Adrenal gland (tissue), 12 donors: Measurements from ENCODE around the gene ALDH1A3. TPM values are rescaled to one million over a fixed set of nuclear protein-coding genes. Genes with fewer than 3 reads are reported as not detected.

Experiments
- DNase-seq, 7 donors: peaks; one replicate each; pipeline ENCODE4 v3.0.0-alpha.2; 2019 to 2020
- H3K27ac ChIP-seq, 5 donors: fragments of 200-600 bp; sonication (generic) in 4 of 5; 1 replicate in 3 of 5; 2 replicates in 2 of 5; pipeline versions ENCODE4 v1.5.1 to v1.8.0; 2016 to 2020; ENCODE audit warnings: mild to moderate bottlenecking in 1 of 5
- H3K27me3 ChIP-seq: fragments of 200-600 bp; 2 replicates; pipeline ENCODE4 v1.8.0; 2021
- H3K36me3 ChIP-seq, 2 donors: fragments of 200-600 bp; replicated peaks in 1 of 2; 1 replicate in 1 of 2; 2 replicates in 1 of 2; pipeline versions ENCODE4 v1.5.1 to v1.8.0; 2018 to 2022
- H3K4me1 ChIP-seq, 2 donors: fragments of 200-600 bp; replicated peaks in 1 of 2; 1 replicate in 1 of 2; 2 replicates in 1 of 2; pipeline versions ENCODE4 v1.5.1 to v1.8.0; 2018 to 2021
- H3K4me3 ChIP-seq, 4 donors: fragments of 200-600 bp; sonication (generic) in 3 of 4; one replicate each; pipeline ENCODE4 v1.5.1; 2016 to 2018
- H3K9me3 ChIP-seq, 3 donors: fragments of 200-600 bp; sonication (generic) in 1 of 3; replicated peaks in 1 of 3; 1 replicate in 2 of 3; 2 replicates in 1 of 3; pipeline versions ENCODE4 v1.5.1 to v1.8.0; 2016 to 2021
- POLR2A ChIP-seq, 2 donors: fragments of 450-650 bp; IDR thresholded peaks; one replicate each; pipeline ENCODE4 v1.6.1; 2017; ENCODE audit warnings: antibody characterized with exemption in 2 of 2, mild to moderate bottlenecking in 2 of 2, moderate library complexity in 1 of 2
- WGBS, 4 donors: extraction: QIAGEN DNeasy Blood & Tissue Kit in 2 of 4; methylation state at CpG; one replicate each; pipeline versions ENCODE4 v1.1.5 to v1.1.7; 2013 to 2017; 5-methylcytosine and 5-hydroxymethylcytosine counted together
- intact Hi-C, 2 donors: fragments of 100-400 bp; cut with DNase I; formaldehyde crosslinking; loops; one replicate each; pipeline versions ENCODE4 v1.14.1 to v1.15.0; 2022 to 2023
- polyA plus RNA-seq, 3 donors: library from polyadenylated mRNA; stranded (reverse); fragments of 200-250 nt in 2 of 3; fragments of 350-450 nt in 1 of 3; fragmentation: Illumina TruSeq in 1 of 3; extraction: RNeasy Lipid Tissue Mini Kit (QIAGEN cat#74804) in 1 of 3; gene quantifications; one replicate each; pipeline ENCODE4 v1.2.3, GENCODE V29; 2013 to 2014
- total RNA-seq, 9 donors: library from RNA; depleted of rRNA in 4 of 9; stranded (reverse); fragments of >200 nt in 4 of 9; fragments of 120-200 nt in 1 of 9; fragmentation: NEBNext Ultra II Directional in 1 of 9; extraction: Animal tissue kit (Norgen Biotek cat#: 25700) in 1 of 9; gene quantifications; one replicate each; pipeline versions ENCODE4 v1.1.0 to v1.2.4, GENCODE V29; 2013 to 2023
- TF ChIP-seq, protein P1 (sequence below), 6 experiments: fragments of 450-650 bp in 4 of 6; fragments of 200-600 bp in 2 of 6; sonication (generic) in 1 of 6; IDR thresholded peaks; 1 replicate in 5 of 6; 2 replicates in 1 of 6; pipeline versions ENCODE4 v1.5.1 to v1.8.0; 2016 to 2021; ENCODE audit warnings: antibody characterized with exemption in 6 of 6, mild to moderate bottlenecking in 2 of 6, moderate library complexity in 1 of 6
- donor health status: healthy with polysubstance abuse.
- donor health status: Bipolar disorder and iron deficiency.
- donor health status: DM: yes; HTN: yes; CAD: no.
- donor health status: DM: no; HTN: no; CAD: no.
- donor health status: DM: no; HTN: no; CAD: no.
- donor health status: DM: yes; HTN: yes; CAD: no.

Gene ALDH1A3
- total and polyA plus RNA-seq, 12 donors = 1.8 to 165 (median 30.5) TPM

GRCh38 chr15:100893261-100893963 is 13.8 kb downstream of the ALDH1A3 start:
- no peak for DNase-seq
- TF ChIP-seq, protein P1, sequence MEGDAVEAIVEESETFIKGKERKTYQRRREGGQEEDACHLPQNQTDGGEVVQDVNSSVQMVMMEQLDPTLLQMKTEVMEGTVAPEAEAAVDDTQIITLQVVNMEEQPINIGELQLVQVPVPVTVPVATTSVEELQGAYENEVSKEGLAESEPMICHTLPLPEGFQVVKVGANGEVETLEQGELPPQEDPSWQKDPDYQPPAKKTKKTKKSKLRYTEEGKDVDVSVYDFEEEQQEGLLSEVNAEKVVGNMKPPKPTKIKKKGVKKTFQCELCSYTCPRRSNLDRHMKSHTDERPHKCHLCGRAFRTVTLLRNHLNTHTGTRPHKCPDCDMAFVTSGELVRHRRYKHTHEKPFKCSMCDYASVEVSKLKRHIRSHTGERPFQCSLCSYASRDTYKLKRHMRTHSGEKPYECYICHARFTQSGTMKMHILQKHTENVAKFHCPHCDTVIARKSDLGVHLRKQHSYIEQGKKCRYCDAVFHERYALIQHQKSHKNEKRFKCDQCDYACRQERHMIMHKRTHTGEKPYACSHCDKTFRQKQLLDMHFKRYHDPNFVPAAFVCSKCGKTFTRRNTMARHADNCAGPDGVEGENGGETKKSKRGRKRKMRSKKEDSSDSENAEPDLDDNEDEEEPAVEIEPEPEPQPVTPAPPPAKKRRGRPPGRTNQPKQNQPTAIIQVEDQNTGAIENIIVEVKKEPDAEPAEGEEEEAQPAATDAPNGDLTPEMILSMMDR (IDR thresholded peaks at IDR 0.05) = no peak
- no peak for TF ChIP-seq POLR2A (IDR thresholded peaks at IDR 0.05)
- H3K36me3 ChIP-seq = no peaks in the 10 kb centered on the region
- H3K27me3 ChIP-seq = no peaks in the 10 kb centered on the region
- H3K4me1 ChIP-seq = peaks cover 0 to 8% of the 10 kb centered on the region in 2 donors
- no peaks in the 10 kb centered on the region for H3K9me3 ChIP-seq
- H3K27ac ChIP-seq = no peak overlapping the region
- 79 to 85% (median 82%) methylated on average over 6 of the region's 6 CpGs for WGBS, 4 donors
- H3K4me3 ChIP-seq = no peak overlapping the region
- intact Hi-C loops = no loop called here

- DNase-seq = no peak
- H3K9me3 ChIP-seq = no peaks in the 10 kb centered on the region
- TF ChIP-seq, protein P1 (IDR thresholded peaks at IDR 0.05) = no peak
- no peak for TF ChIP-seq POLR2A (IDR thresholded peaks at IDR 0.05)
- peaks cover 0 to 6% of the 10 kb centered on the region in 2 donors for H3K4me1 ChIP-seq
- H3K27me3 ChIP-seq = no peaks in the 10 kb centered on the region
- H3K27ac ChIP-seq = no peak overlapping the region
- WGBS, 4 donors = 71 to 76% (median 74%) methylated on average over 9 of the region's 9 CpGs
- no peaks in the 10 kb centered on the region for H3K36me3 ChIP-seq
- intact Hi-C loops = no loop called here
- H3K4me3 ChIP-seq = no peak overlapping the region
Measured at GRCh38 chr15:100893964-100894295, 14.3 kb downstream of the ALDH1A3 start.

DNA sequence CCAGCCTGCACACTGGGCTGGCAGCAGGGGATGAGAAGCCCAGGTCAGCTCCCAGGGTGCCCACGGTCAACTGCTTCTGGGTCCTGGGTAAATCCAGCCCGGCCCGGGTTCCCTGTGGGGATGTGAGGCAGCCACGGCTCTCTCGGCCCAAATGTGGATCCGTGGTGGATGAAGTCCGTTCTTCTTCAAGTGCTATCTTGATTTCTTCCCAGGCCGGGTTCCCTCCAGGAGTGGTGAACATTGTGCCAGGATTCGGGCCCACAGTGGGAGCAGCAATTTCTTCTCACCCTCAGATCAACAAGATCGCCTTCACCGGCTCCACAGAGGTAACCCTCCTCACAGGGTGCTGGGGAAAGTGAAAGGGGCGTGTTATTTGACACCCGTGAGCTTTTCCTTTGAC is 16.1 kb downstream of the ALDH1A3 start:
- H3K9me3 ChIP-seq = no peaks in the 10 kb centered on the region

GRCh38 chr15:100897221-100898151 is 17.9 kb downstream of the ALDH1A3 start:
- intact Hi-C loops = no loop called here
- Histone ChIP-seq H3K36me3 (no peaks in the 10 kb centered on the region), H3K4me3 (no peak overlapping the region), H3K4me1 (peaks cover 3 to 21% of the 10 kb centered on the region in 2 donors), H3K9me3 (no peaks in the 10 kb centered on the region), H3K27me3 (no peaks in the 10 kb centered on the region), H3K27ac (no peak overlapping the region)
- 89 to 90% (median 90%) methylated on average over 23 to 26 of the region's 26 CpGs for WGBS, 4 donors
- no peak for DNase-seq
- TF ChIP-seq, protein P1 (IDR thresholded peaks at IDR 0.05) = no peak

More for the DNA sequence above, 16.1 kb downstream of the ALDH1A3 start:
- Histone ChIP-seq H3K4me1 (peaks cover 0 to 5% of the 10 kb centered on the region in 2 donors), H3K4me3 (no peak overlapping the region), H3K27ac (no peak overlapping the region), H3K27me3 (no peaks in the 10 kb centered on the region), H3K36me3 (no peaks in the 10 kb centered on the region)
- no peak for DNase-seq
- 83 to 91% (median 89%) methylated on average over 9 to 13 of the region's 13 CpGs for WGBS, 4 donors
- TF ChIP-seq, protein P1 (IDR thresholded peaks at IDR 0.05) = no peak
- no peak for TF ChIP-seq POLR2A (IDR thresholded peaks at IDR 0.05)
- intact Hi-C loops = no loop called here
